ENCODE results near the gene AOPEP. TPM values are rescaled to one million over a fixed set of nuclear protein-coding genes. Genes with fewer than 3 reads are reported as not detected.

AOPEP gene
- total and polyA plus RNA-seq, 2 of the 13 experiments (the other 11 are each of a cell fraction or from before 2014, with no cell fraction given): 22.2 to 41.6 TPM

DNA sequence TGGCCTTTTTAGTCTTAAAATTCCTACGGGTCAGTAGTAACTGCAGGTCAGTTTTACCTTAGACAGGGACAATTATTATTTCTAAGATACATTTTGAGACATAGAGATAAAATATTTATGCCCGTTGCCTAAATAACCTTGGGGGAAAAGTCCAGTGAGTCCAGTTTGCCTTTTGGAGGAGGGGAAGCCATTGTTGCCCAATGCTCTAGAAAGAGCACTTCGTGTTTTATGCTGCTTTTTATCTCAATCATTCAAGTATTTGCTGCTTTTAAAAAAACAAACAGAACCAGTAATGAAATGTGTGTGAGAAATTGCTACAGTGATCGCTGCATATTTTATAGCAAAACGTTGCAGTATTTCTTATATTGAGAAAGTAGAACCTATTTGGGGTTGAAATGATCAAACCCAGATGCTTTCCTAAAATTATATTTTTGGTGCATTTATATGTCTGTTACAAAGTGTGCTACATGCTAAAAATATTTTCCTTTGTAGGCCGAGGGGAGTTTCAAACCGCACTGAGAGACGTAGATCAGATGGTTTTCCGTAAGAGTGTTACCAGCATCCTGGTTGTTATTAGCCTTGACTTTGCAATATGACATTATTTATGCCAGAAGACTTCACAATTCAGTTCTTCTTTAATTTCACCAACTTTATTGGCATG lies 266.8 kb downstream of the AOPEP start (continued):
- TF ChIP-seq, protein P1, sequence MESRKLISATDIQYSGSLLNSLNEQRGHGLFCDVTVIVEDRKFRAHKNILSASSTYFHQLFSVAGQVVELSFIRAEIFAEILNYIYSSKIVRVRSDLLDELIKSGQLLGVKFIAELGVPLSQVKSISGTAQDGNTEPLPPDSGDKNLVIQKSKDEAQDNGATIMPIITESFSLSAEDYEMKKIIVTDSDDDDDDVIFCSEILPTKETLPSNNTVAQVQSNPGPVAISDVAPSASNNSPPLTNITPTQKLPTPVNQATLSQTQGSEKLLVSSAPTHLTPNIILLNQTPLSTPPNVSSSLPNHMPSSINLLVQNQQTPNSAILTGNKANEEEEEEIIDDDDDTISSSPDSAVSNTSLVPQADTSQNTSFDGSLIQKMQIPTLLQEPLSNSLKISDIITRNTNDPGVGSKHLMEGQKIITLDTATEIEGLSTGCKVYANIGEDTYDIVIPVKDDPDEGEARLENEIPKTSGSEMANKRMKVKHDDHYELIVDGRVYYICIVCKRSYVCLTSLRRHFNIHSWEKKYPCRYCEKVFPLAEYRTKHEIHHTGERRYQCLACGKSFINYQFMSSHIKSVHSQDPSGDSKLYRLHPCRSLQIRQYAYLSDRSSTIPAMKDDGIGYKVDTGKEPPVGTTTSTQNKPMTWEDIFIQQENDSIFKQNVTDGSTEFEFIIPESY (CRISPR knock-in tag; IDR thresholded peaks at IDR 0.05): no peak
- no peak for TF ChIP-seq ARNT2 (CRISPR knock-in tag; IDR thresholded peaks at IDR 0.05; ENCODE audit: low read depth)
- TF ChIP-seq CREB1 (IDR thresholded peaks at IDR 0.05): no peak
- no peak for TF ChIP-seq CREB1 (CRISPR knock-in tag; IDR thresholded peaks at IDR 0.05)
- TF ChIP-seq MTF1 (CRISPR knock-in tag; IDR thresholded peaks at IDR 0.05): no peak
- no peak for TF ChIP-seq SRSF9 (IDR thresholded peaks at IDR 0.05; ENCODE audit: borderline replicate concordance, insufficient read depth, low read depth, low read length, poor library complexity, severe bottlenecking)
- no peak for TF ChIP-seq SMYD3 (CRISPR knock-in tag; IDR thresholded peaks at IDR 0.05)
- TF ChIP-seq ASH2L (IDR thresholded peaks at IDR 0.05; ENCODE audit: insufficient read length, low read depth, low read length): no peak
- no peak for TF ChIP-seq KDM4B (CRISPR knock-in tag; IDR thresholded peaks at IDR 0.05)
- no peak for TF ChIP-seq ELF4 (CRISPR knock-in tag; IDR thresholded peaks at IDR 0.05; ENCODE audit: borderline replicate concordance)
- TF ChIP-seq, protein P2, sequence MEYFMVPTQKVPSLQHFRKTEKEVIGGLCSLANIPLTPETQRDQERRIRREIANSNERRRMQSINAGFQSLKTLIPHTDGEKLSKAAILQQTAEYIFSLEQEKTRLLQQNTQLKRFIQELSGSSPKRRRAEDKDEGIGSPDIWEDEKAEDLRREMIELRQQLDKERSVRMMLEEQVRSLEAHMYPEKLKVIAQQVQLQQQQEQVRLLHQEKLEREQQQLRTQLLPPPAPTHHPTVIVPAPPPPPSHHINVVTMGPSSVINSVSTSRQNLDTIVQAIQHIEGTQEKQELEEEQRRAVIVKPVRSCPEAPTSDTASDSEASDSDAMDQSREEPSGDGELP (IDR thresholded peaks at IDR 0.05; ENCODE audit: borderline replicate concordance, low read depth): no peak
- no peak for TF ChIP-seq MAZ (IDR thresholded peaks at IDR 0.05; ENCODE audit: borderline replicate concordance, low read depth, low read length)
- no peak for TF ChIP-seq MAZ (CRISPR knock-in tag; IDR thresholded peaks at IDR 0.05; ENCODE audit: low read depth)
- no peak for TF ChIP-seq KDM2A (CRISPR knock-in tag; IDR thresholded peaks at IDR 0.05; ENCODE audit: borderline replicate concordance, low read depth)
- TF ChIP-seq, protein P3, sequence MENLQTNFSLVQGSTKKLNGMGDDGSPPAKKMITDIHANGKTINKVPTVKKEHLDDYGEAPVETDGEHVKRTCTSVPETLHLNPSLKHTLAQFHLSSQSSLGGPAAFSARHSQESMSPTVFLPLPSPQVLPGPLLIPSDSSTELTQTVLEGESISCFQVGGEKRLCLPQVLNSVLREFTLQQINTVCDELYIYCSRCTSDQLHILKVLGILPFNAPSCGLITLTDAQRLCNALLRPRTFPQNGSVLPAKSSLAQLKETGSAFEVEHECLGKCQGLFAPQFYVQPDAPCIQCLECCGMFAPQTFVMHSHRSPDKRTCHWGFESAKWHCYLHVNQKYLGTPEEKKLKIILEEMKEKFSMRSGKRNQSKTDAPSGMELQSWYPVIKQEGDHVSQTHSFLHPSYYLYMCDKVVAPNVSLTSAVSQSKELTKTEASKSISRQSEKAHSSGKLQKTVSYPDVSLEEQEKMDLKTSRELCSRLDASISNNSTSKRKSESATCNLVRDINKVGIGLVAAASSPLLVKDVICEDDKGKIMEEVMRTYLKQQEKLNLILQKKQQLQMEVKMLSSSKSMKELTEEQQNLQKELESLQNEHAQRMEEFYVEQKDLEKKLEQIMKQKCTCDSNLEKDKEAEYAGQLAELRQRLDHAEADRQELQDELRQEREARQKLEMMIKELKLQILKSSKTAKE (CRISPR knock-in tag; IDR thresholded peaks at IDR 0.05; ENCODE audit: borderline replicate concordance): no peak
- TF ChIP-seq MATR3 (CRISPR knock-in tag; IDR thresholded peaks at IDR 0.05): no peak
- no peak for TF ChIP-seq ZNF569 (CRISPR knock-in tag; IDR thresholded peaks at IDR 0.05; ENCODE audit: borderline replicate concordance)
- TF ChIP-seq FOXK2 (IDR thresholded peaks at IDR 0.05): no peak
- no peak for TF ChIP-seq FLYWCH1 (CRISPR knock-in tag; IDR thresholded peaks at IDR 0.05)
- peak; percentile 41; the same call in 1 of the 2 replicates for TF ChIP-seq SAP130 (CRISPR knock-in tag; IDR thresholded peaks at IDR 0.05; ENCODE audit: low read depth)
- TF ChIP-seq, protein P4, sequence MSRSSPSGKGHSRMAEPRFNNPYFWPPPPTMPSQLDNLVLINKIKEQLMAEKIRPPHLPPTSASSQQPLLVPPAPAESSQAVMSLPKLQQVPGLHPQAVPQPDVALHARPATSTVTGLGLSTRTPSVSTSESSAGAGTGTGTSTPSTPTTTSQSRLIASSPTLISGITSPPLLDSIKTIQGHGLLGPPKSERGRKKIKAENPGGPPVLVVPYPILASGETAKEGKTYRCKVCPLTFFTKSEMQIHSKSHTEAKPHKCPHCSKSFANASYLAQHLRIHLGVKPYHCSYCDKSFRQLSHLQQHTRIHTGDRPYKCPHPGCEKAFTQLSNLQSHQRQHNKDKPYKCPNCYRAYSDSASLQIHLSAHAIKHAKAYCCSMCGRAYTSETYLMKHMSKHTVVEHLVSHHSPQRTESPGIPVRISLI (CRISPR knock-in tag; IDR thresholded peaks at IDR 0.05; ENCODE audit: borderline replicate concordance): no peak
- no peak for TF ChIP-seq ZNF251 (CRISPR knock-in tag; IDR thresholded peaks at IDR 0.05)
- TF ChIP-seq, protein P5, sequence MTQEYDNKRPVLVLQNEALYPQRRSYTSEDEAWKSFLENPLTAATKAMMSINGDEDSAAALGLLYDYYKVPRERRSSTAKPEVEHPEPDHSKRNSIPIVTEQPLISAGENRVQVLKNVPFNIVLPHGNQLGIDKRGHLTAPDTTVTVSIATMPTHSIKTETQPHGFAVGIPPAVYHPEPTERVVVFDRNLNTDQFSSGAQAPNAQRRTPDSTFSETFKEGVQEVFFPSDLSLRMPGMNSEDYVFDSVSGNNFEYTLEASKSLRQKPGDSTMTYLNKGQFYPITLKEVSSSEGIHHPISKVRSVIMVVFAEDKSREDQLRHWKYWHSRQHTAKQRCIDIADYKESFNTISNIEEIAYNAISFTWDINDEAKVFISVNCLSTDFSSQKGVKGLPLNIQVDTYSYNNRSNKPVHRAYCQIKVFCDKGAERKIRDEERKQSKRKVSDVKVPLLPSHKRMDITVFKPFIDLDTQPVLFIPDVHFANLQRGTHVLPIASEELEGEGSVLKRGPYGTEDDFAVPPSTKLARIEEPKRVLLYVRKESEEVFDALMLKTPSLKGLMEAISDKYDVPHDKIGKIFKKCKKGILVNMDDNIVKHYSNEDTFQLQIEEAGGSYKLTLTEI (CRISPR knock-in tag; conservative IDR thresholded peaks at IDR 0.05): no peak
